ENCODE measurements around the gene LRRC47. TPM values are rescaled to one million over a fixed set of nuclear protein-coding genes. Genes with fewer than 3 reads are reported as not detected.

The LRRC47 gene
- total RNA-seq, 4 donors from 2014 or later, result 64.2 to 97.2 (median 89.9) TPM

GRCh38 chr1:3817821-3818597 is 21.7 kb upstream of the LRRC47 start:
- ATAC-seq (no peak), DNase-seq (no peak)
- Histone ChIP-seq H3K4me1 (no peaks in the 10 kb centered on the region), H3K27ac (no peak overlapping the region), H3K27me3 (no peaks in the 10 kb centered on the region), H3K36me3 (peaks cover 6 to 76% of the 10 kb centered on the region in 2 donors), H3K9me3 (no peaks in the 10 kb centered on the region), H3K4me3 (no peak overlapping the region)
- in situ Hi-C loops (cut with MboI; ENCODE audit: low sequenced_read_pairs in 4 of 4) (loop anchor here in 1 of 4 donors (25.0 kb wide), 1 partner anchor 106 kb away; no protein-coding TSS in a partner anchor), intact Hi-C loops (cut with DNase I; ENCODE audit: low total_unique reads) (no loop called here)
- TF ChIP-seq, protein P1, sequence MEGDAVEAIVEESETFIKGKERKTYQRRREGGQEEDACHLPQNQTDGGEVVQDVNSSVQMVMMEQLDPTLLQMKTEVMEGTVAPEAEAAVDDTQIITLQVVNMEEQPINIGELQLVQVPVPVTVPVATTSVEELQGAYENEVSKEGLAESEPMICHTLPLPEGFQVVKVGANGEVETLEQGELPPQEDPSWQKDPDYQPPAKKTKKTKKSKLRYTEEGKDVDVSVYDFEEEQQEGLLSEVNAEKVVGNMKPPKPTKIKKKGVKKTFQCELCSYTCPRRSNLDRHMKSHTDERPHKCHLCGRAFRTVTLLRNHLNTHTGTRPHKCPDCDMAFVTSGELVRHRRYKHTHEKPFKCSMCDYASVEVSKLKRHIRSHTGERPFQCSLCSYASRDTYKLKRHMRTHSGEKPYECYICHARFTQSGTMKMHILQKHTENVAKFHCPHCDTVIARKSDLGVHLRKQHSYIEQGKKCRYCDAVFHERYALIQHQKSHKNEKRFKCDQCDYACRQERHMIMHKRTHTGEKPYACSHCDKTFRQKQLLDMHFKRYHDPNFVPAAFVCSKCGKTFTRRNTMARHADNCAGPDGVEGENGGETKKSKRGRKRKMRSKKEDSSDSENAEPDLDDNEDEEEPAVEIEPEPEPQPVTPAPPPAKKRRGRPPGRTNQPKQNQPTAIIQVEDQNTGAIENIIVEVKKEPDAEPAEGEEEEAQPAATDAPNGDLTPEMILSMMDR (IDR thresholded peaks at IDR 0.05 in 4 of 5, conservative IDR thresholded peaks at IDR 0.05 in 1 of 5), result no peak
- no peak for TF ChIP-seq POLR2A (IDR thresholded peaks at IDR 0.05)

- Histone ChIP-seq H3K9me3 (no peaks in the 10 kb centered on the region), H3K4me3 (no peak overlapping the region), H3K36me3 (peaks cover 6 to 69% of the 10 kb centered on the region in 2 donors), H3K27ac (no peak overlapping the region), H3K4me1 (no peaks in the 10 kb centered on the region), H3K27me3 (no peaks in the 10 kb centered on the region)
- in situ Hi-C loops (cut with MboI; ENCODE audit: low sequenced_read_pairs in 4 of 4), result loop anchor here in 1 of 4 donors (25.0 kb wide), 1 partner anchor 105 kb away; no protein-coding TSS in a partner anchor
- TF ChIP-seq, protein P1 (IDR thresholded peaks at IDR 0.05 in 4 of 5, conservative IDR thresholded peaks at IDR 0.05 in 1 of 5), result no peak
- no peak for TF ChIP-seq POLR2A (IDR thresholded peaks at IDR 0.05)
- intact Hi-C loops (cut with DNase I; ENCODE audit: low total_unique reads), result no loop called here
- DNase-seq (no peak), ATAC-seq (no peak)
Measured at GRCh38 chr1:3817138-3817740, 20.9 kb upstream of the LRRC47 start.

DNA sequence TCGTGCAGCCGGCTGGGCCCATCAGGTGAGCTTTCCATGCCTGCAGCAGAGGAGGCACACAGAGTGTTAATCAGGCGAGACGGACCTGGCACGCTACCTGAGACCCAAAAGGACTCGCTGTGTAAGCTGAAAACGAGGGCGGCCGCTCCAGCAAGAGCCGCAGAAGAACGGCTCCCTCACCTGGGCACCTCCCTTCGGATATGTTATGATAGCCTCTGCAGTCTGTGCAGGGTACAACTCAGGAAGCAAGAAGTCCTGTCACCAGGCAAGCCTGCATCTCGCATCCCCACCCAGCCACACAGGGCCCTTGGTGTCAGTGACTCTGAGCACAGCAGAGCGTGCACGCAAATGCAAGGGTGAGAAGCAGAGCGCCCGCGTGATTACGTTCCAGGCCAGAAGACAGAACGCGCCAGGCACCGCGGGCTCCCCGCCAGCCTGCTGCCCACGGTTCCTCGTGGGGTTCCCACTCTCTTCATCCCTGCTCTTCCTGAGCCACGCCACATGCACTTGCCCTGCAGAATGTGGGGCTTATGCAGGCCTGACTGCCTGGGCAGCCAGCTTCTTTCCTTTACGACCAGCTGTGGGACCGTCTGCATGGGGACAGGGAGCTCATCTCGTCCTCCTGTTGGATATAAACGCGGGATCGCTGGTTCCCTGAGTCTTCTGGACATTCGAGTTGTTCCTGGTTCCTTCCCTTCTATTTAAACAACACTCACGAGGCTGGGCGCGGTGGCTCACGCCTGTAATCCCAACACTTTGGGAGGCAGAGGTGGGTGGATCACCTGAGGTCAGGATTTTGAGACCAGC is 20.2 kb upstream of the LRRC47 start:
- intact Hi-C loops (cut with DNase I; ENCODE audit: low total_unique reads) (no loop called here), in situ Hi-C loops (cut with MboI; ENCODE audit: low sequenced_read_pairs in 4 of 4) (loop anchor here in 1 of 4 donors (25.0 kb wide), 1 partner anchor 104 kb away; no protein-coding TSS in a partner anchor)
- H3K36me3 ChIP-seq, result peaks cover 6 to 62% of the 10 kb centered on the region in 2 donors
- H3K27me3 ChIP-seq, result no peaks in the 10 kb centered on the region
- DNase-seq, result no peak
- H3K27ac ChIP-seq, result no peak overlapping the region
- H3K9me3 ChIP-seq, result no peaks in the 10 kb centered on the region
- TF ChIP-seq POLR2A (IDR thresholded peaks at IDR 0.05), result no peak
- TF ChIP-seq, protein P1 (IDR thresholded peaks at IDR 0.05 in 4 of 5, conservative IDR thresholded peaks at IDR 0.05 in 1 of 5), result no peak
- no peaks in the 10 kb centered on the region for H3K4me1 ChIP-seq
- no peak for ATAC-seq
- no peak overlapping the region for H3K4me3 ChIP-seq

DNA sequence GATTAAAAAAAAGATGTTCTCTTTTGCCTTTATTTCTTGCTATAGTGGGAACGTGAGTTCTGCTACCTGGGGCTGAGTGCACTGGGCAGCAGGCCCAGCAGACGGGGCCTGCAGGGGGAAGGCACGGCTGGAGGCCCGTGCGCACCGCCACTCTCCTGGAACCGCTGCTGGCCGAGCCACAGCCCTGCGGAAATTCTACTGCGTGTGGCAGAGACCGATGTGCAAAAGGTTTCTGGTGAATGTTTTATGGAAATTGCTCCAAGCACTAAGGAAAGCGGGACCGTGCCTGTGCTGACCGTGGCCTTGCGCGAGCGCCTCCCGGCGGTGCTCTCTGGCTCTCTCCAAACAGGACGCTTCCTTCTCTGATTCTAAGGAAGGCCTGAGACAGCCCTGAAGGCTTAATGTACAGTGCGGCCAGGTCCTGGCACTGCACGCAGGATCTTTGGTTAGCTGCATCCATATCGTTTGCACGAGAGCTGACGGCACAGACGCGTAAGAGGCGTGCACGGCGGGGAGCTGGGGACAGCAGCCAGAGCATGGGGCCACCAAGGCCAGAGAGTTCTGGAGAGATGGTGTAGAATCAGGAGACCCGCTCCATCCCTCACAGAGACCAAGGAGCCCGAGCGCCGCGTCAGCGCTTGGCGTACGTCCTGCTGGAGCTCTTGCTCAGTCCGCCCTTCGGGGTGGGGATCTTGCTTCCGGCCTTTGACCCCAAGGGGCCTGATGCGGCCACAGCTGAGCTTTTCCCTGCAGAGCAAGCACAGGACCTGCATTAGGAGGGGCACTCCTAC is 18.7 kb upstream of the LRRC47 start:
- intact Hi-C loops (cut with DNase I; ENCODE audit: low total_unique reads) (no loop called here), in situ Hi-C loops (cut with MboI; ENCODE audit: low sequenced_read_pairs in 4 of 4) (loop anchor here in 1 of 4 donors (25.0 kb wide), 1 partner anchor 103 kb away; no protein-coding TSS in a partner anchor)
- Histone ChIP-seq H3K27me3 (no peaks in the 10 kb centered on the region), H3K9me3 (no peaks in the 10 kb centered on the region), H3K4me3 (no peak overlapping the region), H3K36me3 (peaks cover 6 to 46% of the 10 kb centered on the region in 2 donors), H3K4me1 (no peaks in the 10 kb centered on the region), H3K27ac (no peak overlapping the region)
- no peak for ATAC-seq
- TF ChIP-seq, protein P1 (IDR thresholded peaks at IDR 0.05 in 4 of 5, conservative IDR thresholded peaks at IDR 0.05 in 1 of 5), result no peak
- TF ChIP-seq POLR2A (IDR thresholded peaks at IDR 0.05), result no peak
- DNase-seq, result no peak

All from gastrocnemius medialis (tissue), 4 donors.